Activated CD8-positive, alpha-beta memory T cell treated with anti-CD3 and anti-CD28 coated beads, Interleukin-2, amount 50 U/mL, for 1 hour (primary cell): ENCODE results near the gene CCNL1.

Source experiments
- DNase-seq: peaks from one replicate; pipeline ENCODE4 v3.0.0-alpha.2; 2020; ENCODE audit errors: extremely low read depth

CCNL1 gene

DNA sequence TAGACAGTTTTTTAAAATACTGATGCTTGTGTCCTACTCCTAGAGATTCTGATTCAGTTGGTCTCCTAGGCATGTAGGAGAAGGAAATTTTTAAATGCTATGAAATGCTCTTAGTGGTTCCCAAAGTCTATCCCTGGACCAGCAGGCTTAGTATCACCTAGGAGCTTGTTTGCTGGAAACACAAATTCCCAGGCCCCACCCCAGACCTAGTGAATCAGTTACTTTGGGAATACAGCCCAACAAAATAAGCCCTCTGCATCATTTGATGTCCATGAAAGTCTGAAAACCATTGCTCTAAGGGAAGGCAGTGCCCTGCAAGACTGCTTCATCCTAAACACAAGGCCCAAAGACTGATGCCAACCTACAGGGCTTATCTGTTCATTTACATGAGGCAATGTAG is 36.3 kb downstream of the CCNL1 start:
- no peak for DNase-seq

DNA sequence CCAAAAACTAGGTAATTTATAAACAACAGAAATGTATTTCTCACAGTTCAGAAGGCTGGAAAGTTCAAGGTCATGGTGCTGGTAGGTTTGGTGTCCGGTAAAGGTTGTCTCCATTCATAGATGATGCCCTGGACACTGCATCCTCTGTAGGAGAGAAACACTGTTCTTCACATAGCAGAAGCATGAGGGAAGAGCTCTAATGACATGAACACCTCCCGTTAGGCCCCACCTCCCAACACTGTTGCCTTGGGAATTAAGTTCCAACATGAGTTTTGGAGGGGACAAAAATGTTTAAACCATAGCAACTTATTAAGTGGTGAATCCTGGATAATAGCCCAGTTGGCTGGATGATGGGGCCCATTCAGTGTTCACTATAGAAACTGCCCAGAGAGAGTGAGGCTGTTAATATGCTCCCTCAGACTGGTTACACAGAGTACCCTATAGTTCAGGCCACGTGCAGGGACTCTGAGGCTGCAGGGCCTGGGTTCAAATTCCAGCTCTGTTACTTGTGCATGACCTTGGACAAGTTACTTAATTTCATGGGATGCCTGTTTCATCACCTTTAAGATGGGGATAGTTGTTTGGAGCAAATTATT is 37.0 kb downstream of the CCNL1 start:
- no peak for DNase-seq

DNA sequence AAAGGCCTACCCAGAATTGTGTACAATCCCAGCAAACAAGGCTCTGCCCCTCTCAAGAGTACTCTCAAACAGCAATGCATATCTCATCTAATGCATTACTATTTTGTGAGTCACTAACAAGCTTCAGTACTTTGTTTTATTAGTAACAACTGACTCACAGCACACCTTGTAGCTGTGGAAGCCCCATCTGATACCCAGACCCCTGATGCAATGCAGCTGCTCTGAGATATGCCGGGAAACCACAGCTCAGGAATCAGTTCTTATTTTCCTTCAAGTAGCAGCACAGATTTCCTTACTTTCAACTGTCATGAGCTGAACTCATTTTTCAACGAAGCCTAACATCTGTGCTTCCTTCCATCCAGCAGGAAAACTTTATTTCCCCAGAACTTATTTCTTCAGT is 37.8 kb downstream of the CCNL1 start:
- no peak for DNase-seq

DNA sequence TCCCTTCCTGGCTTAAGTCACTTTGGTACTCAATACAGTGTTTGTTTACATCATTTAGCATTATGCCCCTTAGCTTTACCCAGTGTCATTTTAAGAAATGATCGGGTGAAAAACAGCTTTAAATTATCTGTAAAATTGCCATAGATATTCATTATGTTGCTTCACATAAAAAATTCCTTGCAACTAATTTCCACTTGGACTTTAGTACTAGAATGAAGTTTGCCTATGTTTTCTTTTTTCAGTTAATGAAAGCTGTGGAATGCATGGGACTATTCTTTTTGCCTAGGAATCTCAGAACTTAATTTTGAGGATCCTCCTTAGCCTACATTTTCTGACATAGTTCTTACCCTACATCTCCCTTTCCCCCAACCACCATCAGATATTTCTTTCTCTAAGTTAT is 38.4 kb downstream of the CCNL1 start:
- no peak for DNase-seq

DNA sequence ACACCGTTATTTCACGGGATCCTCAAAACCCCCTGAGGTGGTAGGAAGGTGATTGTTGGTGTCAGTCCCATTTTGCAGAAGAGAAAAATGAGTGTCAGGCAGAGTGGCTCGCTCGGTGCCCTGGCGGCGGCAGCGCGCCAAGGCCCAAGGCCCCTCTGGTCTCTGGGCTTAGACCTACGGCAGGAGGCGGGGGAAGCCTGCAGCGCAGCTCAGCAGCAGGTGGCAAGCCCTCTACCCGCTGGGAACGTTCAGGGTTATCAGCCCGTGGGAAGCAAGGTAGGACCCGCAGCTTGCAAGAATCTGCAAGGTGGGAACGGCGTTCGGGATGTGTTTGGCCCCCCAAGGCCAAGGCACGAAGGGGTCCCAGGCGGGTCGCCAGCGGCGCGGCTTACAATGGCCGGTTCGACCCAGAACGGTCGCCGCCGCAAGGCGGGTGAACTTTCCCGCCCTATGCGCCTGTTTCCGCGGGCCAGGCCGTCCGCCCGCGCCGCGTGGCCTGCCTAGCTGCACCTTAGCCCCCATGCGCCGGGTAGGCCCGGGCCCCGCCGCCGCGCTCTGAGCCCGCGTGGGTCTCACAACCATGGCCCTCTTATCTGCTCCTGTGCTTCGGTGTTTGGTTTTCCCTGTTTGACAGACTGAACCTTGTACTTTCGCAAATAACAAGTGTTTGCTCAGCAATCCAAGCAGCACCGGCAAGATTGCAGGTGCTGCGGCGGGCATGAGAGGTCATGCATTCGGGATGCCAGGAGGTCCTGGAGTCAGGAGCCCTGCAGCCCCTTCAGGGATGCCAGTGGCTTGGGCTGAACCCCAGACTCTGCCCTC is 39.7 kb downstream of the CCNL1 start:
- DNase-seq, result no peak

DNA sequence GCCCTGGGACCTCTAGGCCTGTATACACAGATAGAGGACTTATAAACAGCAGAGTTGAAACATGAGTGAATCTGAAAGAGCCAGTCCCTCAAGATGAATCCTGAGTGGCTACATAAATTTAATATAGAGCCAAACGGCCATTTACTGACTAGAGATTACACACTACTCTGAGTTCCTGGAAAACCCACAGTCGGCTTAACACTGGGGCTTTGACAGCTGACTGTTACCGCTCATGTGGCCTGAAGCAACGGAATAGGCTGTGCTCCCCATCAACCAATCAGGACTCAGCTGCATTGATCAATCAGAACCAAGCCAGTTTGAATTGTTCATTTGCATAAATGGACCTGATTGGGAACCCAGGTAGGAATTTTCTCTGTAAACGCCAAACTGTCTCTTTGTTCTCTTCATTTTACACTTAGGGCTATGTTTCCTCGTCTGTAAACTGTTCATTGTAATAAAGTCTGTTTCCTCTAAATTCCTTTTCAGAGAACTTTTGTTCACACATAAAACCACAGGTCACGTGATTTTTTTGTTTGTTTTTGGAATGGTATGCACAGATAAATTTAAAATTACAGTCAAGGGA is 40.5 kb downstream of the CCNL1 start:
- DNase-seq, result no peak

DNA sequence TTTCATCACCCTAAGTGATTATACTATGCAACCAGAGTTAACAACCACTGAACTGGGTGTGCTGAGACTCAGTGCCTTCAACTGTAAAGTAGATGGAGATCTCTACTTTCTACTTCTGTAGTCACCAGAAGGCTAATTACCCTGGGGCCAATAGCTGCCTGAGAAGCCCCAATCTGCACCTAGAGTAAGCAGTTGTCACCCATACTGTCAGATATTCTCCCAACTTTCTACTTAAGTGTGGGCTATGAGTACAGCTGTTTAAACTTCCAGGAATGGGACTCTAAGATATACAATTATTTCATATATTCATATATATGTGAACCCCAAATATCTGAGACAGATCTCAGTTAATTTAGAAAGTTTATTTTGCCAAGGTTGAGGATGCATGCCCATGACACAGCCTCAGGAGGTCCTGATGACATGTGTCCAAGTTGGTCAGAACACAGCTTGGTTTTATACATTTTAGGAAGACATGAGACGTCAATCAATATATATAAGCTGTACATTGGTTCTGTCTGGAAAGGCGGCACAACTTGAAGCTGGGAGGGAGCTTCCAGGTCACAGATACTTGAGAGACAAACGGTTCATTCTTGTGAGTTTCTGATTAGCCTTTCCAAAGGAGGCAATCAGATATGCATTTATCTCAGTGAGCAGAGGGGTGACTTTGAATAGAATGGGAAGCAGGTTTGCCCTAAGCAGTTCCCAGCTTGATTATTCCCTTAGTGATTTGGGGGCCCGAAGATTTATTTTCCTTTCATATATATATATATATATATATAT is 41.9 kb downstream of the CCNL1 start:
- DNase-seq, result no peak

DNA sequence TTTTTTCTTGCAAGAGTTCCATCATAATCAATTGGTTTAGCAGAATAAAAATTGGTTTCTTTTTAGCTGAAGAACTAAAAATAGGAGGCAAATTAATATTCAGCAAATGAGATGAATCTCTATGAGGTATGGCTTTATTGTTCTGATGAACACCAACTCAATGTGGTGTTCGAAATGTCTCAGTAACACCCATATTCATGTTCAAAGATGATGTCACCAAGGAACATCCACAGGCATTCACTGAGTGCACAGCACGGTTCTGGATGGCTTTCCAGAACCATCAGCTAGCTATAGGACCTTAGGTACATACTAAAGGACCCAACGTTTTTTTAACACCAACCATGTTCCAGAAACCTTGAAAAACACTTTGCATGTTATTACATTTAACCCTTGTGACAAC is 42.7 kb downstream of the CCNL1 start:
- no peak for DNase-seq

DNA sequence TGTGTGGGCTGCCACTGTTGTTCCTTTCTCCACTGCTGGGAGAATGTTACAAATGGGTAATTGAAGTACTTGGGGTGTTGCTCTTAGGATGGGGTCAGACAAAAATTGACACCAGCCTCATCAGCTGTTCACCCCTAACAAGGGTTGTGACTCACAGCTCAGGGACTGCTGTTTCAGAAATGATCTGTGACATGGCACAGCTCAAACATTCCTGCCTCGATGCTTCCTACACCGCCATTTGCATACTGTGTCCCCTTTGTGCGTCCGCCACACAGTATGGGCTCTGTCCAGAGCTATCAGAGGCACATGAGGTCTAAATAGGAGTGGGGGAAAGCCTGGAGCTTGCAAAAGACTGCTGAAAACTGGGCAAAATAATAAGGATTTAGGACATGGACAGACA is 43.9 kb downstream of the CCNL1 start:
- DNase-seq, result no peak

DNA sequence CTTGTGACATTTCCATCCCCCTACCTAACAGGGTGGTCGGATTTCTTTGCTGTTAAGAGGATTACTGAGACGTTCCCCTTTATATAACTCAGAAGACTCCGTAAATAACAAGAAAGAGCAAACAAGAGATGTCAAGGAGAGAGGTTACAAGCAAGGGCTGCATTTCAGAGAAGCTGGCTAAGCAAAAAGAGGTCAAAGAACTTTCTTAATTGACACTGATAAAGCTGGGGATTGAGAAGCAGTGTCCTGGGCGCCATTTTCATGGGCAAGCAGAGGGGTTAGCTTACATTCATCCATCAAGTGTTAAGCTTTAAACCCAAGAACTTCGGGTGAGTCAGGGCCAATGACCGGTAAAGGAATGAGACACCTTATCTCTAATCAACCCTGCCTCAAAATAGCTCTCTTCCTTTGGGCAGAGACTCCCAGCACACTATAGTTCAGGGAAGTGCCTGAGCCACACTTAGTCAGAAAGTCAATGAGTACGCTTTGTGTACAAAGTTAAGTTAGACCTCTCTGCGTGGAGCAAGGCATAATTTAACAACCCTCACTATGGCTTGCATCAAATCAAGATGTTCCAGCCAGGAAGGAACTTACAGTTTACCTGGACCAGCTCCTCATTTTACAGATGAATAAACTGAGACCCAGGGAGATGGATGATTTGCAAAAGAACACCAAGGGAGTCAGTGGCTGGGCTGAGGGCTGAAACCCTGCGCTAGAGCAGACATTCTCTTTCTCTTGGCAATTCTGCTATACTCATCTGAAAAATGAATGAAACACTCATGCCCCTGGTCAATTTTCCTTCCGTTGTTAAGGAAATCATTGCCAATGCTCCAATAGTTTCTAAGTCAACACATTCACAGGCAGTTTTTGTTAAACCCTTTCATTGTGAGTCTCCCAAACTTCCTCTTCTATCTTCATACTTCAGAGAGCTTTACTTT is 44.6 kb downstream of the CCNL1 start:
- no peak for DNase-seq

DNA sequence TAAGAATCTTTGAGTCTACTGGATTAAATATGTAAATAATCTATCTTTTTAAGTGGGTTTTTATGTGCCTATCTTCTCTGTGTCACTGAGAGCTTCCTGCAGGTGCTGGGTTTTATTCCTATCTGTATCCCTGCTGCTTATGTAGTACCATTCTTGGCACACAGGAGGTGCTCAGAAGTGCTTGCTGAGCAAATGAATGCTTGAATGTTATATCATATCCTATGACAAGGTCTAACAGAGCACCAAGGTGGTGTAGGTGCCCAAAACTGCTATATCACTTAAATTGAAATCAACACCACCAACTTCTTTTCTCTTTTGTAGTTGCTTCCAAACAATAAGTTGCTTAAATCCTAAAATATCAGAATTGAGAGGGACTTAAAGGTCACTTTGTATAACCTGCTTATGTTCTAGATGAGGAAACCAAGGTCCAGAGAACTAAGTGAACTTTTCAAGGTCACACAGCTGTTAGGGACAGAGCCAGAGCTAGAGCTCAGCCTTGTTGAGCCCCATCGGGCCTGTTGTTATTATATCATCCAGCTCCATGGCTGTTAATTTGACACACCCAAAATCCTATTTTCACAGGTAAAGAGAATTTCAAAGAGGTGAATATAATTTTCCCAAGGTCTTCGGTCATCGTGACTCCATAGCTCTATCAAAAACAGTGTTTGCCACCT is 46.0 kb downstream of the CCNL1 start:
- no peak for DNase-seq

DNA sequence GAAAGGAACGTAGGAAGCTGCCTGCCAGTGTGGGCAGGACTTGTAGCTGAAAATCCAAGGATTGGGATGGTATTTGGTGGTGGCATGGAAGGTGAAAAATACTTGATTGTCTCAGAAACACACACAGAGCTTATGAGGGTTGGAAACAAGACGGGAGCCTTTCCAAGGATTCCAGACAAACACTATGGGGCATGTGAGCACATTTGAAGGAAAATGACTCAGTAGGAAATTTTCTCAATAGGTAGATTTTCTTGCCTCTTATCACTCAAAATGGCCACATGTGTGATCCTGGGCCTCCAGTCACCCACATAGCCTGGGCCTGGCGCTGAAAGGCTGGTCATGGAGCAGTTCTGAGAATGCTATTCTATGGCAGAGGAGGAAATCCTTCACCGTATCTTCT is 47.4 kb downstream of the CCNL1 start:
- DNase-seq, result no peak

DNA sequence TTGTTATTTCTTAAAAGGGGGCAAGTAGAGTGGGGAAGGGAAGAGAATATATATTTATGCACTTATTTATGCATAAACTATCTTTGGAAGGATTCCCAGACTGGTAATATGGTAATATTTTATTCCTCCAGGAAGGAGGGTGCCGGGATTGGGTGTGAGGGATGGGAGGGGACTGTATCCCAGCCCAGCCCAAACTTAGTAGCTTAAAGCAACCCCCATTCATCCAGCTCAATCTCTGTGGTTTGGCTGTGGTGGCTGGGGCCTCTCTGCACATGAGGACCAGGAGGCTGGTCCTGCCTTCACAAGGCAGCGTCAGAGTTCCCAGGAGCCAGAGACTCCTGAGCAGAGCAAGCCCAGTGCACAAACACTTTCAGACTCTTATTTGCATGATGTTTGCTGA is 48.4 kb downstream of the CCNL1 start:
- no peak for DNase-seq

DNA sequence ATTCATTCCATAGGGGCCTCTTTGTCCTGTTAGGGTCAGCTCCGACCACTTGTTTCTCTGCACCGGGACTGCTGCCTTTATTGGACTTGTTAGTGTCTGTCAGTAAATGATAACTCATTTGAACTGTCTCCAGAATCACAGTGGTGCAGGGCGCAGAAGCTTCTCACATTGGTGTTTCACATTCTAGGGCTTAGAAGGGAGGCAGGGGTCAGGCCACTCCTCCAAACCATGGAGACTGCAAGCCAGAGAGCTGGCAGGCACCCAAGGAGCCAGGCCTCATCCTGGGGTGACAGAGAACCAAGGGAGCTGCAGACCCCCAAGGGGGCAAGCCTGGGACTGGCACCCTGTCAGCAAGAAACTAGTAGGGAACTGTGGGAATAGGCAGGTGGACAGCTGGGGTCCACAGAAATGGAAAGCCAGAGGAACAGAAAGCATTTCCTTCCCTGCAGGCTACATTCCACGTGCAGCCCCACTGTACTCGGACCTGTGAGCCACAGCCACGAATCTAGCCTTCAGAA is 49.1 kb downstream of the CCNL1 start:
- DNase-seq, result no peak

DNA sequence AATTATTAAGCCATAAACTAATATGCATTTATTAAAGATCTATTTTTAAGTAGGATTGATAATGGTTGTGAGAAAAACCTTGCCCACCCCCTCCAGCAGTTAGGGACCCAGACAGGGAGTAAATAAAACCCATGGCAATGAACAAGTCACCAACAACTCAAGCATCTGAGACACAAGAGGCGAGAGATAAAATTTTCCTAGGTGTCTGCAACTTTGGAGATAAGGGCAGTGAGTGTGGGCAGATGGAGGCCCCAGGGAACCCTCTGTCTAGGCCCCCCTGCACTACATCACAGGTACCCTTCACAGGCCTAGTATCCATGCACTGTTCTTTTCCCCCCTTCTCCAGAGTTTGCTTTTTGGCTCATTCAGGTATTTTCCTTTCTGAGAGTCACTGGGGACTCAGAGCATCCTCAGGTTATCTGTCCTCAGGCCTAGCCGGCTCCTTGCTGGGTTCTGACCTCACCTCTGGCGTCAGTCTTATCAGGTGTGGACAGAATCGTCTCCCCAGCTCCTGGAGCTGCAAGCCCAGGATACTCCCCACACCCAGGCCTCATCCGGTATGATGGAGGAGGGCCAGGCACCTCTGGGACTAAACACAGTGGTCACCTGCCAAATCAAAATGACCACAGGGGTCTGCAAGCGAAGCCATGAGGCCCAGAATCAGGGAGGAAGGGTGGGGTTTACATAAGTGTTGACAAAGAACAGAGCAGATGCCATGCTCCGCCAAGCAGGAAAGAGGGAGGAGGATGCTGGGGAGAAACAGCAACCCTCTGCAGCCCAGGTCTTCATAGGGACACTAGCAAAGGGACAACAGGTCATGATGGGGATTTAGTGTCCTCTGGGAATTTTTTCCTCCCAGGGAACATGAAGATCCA is 50.4 kb downstream of the CCNL1 start:
- DNase-seq, result no peak

DNA sequence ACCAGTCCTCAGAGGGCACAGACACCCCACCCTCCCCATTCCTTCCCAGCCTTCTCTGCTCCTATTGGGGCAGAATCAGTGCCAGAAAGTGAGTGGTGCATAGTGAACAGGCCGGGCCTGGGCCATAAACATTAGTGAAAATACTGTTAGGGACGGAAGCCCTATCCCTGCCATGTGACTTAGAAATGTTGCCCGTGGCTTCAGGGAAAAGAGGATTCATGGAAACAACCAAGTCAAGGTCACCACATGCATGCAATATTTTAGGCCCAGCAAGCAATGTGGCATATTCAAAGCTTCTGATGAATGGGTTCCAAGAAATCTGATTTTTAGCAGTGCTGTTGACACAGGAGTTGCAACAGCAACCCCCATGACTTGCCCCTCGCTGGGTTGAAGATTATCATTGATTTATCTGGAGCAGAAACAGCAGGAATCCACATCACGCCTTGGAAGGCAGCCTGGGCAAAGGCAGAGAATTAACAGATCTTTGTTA is 52.3 kb downstream of the CCNL1 start:
- no peak for DNase-seq

DNA sequence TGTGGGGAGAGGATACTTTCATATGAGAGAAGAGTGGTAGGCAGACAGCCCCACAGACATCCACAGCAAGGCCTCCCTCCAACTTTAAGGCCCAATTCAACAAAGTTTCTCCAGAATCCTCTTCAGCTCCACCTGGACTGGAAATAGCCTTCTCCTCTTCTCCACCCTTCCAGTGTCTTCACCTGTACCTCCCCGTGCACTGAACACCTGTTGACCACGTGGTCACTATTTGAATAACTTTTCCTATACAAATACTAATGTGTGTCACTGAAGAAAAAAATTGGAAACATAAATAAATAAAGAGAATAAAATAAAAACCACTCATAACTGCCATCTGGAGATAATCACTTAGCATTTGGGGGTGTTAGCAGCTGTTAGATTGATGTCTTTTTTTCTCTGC is 52.9 kb downstream of the CCNL1 start:
- no peak for DNase-seq

DNA sequence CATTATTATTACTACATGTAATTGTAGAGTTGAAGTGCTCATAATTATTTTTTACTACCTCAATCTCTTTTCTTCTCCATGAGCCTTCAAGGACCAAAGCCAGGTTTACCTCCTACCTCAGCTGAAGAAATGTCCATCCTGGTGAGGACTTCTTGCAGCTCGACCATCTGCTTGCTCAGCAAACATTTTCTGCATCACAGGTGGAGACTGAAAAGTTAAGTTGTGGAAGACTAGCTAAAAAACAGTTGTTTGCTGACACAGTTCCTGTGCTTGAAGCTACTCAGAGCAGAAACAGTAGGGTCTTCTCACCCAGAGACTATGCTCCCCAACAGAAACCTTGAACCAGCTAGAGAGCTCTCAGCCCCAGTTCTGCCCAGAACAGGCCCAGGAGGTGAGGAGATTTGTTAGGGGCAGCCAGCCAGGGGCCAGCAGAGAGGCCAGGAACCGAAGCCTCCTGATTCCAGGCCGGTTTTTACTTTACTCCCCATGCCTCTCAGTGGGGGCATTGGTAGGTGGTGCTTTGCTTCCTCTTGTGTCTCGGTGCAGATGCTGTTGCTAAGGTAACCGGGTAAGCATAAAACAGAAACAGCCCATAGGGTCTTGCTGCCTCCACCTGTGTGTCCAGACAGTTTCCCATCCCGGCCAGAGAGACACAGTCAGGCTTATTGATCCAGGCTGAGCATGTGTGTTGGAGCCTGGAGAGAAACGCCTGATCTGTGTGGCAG is 54.9 kb downstream of the CCNL1 start:
- DNase-seq, result no peak

DNA sequence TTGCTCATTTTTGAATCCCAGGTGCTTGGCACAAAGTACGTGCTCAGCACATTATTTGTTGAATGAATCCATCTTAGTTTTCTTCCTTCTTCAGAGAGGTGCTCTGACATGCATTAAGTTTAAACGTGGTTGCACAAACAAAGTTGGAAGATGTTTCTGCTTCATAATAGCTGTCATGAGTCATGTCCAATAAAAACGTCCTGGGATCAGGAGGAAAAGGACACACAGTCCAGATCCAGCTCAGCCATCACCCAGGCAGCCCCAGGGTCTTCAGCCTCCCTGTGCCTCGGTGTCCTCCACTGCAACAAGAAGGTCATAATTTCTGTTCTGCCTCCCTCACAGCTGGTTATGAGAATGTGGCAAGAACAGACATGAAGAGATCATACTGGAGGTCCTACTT is 55.4 kb downstream of the CCNL1 start:
- no peak for DNase-seq
